ENCODE results near the gene AMIGO3.
"Not testable (repeated sequence)": the region's sequence is repeated elsewhere in the genome, so short reads cannot be mapped to it uniquely, and the experiment has no call there.

Gene AMIGO3, protein sequence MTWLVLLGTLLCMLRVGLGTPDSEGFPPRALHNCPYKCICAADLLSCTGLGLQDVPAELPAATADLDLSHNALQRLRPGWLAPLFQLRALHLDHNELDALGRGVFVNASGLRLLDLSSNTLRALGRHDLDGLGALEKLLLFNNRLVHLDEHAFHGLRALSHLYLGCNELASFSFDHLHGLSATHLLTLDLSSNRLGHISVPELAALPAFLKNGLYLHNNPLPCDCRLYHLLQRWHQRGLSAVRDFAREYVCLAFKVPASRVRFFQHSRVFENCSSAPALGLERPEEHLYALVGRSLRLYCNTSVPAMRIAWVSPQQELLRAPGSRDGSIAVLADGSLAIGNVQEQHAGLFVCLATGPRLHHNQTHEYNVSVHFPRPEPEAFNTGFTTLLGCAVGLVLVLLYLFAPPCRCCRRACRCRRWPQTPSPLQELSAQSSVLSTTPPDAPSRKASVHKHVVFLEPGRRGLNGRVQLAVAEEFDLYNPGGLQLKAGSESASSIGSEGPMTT

DNA sequence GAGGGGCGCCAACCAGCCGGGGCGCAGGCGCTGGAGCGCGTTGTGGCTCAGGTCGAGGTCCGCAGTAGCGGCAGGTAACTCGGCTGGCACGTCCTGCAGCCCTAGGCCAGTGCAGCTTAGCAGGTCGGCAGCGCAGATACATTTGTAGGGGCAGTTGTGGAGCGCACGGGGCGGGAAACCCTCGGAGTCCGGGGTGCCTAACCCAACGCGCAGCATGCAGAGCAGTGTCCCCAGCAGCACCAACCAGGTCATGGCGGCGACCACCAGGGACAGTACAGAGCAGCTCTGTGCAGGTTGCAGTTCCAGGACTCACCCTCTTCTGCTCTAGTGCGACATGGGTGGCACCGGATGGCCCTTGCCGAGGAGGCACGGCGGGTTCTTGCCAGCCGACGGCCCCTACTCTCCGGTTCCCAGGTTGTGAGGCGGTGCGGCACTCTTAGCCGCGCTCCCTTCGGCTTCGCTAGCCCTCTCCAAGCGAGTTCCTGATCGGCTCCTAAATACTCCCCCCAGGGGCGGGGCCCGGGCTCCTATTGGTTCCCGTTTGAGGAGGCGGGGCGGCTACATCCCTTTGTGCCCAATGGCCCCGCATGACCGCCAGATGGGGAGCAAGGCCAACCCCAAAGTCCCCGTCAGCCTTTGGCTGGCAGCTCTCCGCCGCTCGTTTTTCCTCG lies at the start of gene AMIGO3:
Gene AMIGO3, minus strand, starts transcription at position 471 of the 671 bp plus-strand sequence. Its CDS starts 219 bp downstream, at position 252.
- FAIRE-seq, result no peak

DNA sequence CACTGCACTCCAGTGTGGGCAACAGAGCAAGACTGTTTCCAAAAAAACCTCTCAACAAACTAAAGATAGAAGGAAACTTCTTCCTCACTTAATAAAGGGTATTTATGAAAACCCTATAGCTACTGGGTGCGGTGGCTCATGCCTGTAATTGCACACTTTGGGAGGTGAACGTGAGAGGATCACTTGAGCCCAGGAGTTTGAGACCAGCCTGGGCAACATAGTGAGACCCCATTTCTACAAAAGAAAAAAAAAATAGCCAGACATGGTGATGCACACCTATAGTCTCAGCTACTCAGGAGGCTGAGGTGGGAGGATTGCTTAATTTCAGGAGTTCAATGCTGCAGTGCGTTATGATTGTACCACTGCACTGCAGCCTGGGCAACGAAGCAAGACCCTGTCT lies 44.5 kb upstream of the AMIGO3 start:
- no peak for FAIRE-seq

DNA sequence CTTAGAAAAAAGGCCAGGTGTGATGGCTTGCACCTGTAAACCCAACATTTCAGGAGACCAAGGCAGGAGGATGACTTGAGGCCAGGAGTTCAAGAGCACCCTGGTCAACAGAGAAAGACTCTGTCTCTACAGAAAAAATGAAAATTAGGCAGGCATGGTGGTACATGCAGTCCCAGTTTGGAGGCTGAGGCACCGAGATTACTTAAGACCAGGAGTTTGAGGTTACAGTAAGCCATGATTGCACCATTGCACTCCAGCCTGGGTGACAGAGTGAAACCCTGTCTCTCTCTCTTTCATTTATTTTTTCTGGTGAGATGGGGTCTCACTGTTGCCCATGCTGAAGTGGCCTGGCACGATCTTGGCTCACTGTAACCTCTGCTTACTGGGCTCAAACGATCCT lies 42.2 kb upstream of the AMIGO3 start:
- FAIRE-seq, result no peak

DNA sequence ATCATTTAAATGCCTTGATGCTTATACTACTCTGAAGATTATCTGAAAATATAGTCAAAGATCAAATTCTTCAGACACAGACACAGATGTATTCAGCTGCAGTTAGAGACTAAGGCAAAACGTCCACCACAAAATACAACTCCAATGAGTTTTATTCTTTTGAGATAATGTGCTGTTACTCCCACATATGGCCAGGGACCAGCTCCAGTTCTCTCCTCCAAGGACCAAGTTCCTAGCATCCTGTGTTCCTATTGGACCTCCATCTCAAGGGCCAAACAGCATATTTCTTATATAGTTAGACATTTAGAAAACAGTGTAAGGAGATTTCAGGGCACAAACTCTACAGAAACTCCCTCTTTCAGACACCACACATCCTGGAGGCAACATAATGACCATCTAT lies 39.7 kb upstream of the AMIGO3 start:
- no peak for FAIRE-seq

DNA sequence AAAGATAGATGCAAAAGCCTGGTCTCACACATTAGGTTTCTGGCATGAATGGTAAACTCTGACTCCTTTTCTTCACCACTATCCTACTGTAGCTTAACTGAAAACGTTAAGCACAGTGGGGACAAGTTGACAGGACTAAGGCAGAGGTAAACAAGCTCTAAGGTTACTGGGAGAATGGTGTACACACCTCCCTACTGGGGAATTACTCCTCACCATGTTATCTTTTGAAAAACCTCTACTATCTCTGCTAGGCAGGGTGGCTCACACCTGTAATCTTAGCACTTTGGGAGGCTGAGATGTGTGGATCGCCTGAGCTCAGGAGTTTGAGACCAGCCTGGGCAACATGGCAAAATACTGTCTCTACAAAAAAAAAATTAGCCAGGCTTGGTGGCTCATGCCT lies 37.7 kb upstream of the AMIGO3 start:
- FAIRE-seq, result no peak

DNA sequence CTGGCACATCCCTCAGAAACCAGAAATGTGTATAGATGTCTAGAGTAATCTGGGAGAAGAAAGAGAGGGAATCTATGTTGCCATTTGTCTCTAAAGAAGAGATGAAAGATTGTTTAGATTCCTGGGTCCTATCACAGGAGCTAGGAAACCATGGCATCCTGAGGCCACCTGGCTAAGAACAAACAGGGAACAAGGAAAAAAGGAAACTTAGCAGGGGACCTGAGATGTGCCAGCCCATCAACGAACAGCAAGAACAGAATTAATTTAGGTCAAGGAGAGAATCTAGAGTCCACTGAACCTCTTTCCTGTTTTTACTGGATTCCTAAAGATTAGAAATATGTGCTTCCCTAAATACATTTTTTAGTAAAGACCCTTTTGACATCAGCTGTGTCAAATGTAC lies 36.6 kb upstream of the AMIGO3 start:
- no peak for FAIRE-seq

DNA sequence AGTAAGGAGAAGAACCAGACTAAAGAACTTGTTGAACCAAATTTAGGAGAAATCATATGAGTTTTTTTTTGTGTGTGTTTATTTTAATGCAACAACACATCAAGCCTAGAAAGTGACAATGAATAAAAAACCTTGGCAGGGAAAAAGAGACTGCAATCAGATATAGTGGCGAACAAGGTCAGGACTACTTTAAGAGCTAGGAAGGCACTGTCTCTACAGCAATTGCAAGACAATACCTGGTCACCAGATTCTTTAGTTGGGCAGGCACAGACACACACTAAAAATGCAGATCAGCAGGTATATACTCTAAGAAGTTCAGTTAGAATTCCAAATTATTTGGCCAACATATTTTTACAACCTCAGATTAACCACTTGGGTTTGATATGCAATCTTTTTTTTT lies 35.1 kb upstream of the AMIGO3 start:
- no peak for FAIRE-seq

DNA sequence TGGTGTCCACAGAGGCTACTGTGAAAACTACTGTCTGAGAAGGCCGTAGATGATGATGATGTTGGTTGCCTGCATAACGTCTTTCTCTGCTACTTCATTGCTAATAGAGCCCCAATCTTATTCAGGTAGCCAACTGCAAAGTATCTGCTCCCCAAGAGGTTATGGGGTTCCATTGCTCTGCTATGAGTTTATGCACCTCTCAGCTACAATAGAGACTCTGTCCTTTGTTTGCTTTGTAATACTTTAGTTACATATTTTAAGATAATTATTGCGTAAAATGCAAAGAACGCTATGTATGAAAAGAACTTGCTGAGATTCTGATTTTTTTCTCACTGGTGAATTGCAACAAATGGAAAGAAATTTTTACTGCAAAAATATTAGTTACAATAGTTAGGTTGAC lies 32.0 kb upstream of the AMIGO3 start:
- no peak for FAIRE-seq

DNA sequence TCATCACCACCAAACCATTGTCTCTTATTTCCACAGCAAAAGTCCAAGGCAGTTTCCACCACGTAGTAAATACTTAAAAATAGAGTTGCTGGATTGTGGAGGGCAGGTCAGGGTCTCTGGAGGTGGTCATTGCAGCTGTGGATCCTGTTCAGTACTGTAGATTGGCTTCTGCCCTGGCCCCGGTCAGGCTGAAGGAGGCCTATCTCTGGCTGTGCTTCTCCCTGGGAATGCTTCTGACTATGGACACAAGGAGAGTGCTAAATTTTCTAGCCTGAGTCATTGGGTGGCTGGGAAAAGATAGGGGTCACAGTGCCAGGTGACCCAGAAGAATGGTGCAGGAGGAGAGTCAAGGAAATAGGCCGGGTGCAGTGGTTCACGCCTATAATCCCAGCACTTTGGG lies 30.6 kb upstream of the AMIGO3 start:
- FAIRE-seq, result no peak

DNA sequence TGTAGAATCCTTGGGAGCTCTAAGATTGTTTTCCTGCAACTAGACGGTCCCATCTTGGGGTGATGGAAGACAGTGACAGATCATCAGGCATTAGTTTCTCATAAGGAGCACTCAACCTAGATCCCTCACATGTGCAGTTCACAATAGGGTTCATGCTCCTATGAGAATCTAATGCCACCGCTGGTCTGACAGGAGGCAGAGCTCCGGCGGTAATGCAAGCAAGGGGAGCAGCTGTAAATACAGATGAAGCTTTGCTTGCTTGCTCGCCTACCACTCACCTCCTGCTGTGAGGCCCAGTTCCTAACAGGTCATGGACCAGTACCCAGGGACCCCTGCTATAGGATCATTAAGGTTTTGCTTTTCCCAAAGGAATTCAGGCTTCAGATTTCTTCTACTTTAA lies 29.4 kb upstream of the AMIGO3 start:
- FAIRE-seq, result not testable (repeated sequence)

DNA sequence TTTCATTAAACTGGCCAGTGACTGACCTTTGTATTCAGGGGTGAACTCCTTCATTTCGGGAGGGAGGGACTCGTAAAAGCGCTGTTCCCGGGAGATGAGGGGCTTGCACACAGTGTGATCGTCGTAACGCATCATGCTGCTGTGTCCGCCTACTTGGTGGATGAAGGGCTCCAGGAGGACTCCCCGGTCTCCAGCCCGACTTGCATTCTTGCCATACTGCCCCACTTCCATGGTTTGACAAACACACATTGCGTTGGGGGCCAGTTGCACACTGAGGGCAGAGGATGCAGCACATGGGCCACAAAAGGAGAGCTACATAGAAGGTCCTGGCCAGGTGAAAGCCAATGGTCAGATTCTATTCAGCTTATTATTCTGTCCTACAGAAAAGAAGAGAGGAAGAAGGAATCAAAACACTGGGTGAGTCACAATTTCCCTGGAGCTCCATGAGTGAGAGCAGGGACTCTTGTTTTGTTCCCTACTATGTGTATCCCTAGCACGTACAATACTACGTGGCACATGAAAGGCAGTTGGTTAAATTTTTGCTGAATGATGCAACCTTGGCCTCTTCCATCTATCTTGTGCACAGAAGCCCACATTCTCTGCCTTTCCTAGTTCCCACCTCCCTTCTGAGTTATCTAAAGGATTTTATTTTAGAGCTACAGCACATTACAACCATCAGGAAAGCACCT lies 28.5 kb upstream of the AMIGO3 start:
- FAIRE-seq, result no peak

DNA sequence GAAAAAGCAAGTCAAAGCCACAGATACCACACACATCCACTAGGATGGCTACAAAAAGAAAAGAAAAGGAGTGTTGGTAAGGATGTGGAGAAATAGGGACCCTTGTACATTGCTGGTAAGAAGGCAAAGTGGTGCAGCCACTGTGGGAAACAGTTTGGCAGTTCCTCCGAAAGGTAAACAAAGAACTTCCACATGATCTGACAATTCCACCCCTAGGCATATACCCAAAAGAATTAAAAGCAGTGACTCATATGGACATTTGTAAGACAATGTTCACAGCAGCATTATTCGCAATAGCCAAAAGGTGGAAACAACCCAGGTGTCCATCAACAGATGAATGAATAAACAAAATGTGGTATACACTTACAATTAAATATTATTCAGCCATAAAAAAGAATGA lies 26.5 kb upstream of the AMIGO3 start:
- FAIRE-seq, result no peak

DNA sequence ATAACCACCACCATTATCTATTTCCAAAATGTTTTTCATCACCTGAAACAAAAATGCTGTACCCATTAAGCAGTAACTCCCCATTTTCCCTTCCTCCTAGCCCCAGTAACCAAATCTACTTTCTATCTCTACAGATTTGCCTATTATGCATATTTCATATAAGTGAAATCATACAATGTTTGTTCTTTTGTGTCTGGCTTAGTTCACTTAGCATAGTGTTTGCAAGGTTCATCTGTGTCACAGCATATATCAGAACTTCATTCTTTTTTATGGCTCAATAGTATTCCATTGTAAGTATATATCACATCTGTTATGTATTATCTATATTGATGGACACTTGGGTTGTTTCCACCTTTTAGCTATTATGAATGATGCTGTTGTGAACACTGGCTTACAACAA lies 20.9 kb upstream of the AMIGO3 start:
- FAIRE-seq, result no peak

DNA sequence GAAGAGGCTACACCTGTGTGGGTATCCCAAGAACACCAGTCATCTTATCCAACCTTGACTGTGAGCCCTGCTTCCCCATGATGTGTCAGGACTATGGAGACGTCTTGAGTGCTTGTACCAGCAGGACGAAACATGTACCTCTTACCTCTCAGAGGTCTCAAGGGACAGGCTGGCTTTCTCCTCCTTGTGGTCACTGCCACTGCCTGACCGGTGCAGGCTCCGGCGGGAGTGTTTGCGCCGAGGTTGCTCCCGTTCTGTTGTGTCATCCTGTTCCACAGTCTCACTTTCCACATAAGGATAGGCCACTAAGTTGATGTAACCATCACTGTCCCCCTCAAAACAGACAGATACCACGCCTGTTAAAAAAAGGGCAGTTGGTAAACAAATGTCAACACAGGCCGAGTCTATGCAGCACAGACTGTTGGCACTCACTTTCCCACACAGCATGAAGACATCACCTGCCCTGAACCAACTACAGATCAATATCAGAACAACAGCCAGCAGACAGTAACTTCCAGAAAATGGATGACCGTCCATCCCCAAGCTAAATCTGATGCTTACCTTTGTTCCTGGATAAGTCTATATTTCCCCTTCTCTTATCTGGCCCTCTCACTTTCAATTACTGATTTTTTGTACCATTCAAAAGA lies 18.7 kb upstream of the AMIGO3 start:
- no peak for FAIRE-seq

DNA sequence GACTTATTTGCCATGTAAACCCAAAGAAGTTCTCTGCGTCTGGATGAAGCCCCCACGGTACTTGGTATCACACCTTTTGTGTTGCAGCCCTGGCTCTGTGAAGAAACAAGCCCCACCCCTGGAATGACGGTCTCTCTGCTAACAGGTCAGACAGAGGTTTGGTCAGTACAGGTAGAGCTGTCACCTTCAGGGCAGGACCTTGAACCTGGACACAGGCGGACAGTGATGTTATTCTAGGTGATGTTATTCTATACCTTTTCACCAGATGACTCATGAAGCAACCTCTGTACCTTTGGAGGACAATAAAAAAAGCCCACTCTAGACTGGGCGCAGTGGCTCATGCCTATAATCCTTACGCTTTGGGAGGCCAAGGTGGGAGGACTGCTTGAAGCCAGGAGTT lies 15.3 kb upstream of the AMIGO3 start:
- no peak for FAIRE-seq

DNA sequence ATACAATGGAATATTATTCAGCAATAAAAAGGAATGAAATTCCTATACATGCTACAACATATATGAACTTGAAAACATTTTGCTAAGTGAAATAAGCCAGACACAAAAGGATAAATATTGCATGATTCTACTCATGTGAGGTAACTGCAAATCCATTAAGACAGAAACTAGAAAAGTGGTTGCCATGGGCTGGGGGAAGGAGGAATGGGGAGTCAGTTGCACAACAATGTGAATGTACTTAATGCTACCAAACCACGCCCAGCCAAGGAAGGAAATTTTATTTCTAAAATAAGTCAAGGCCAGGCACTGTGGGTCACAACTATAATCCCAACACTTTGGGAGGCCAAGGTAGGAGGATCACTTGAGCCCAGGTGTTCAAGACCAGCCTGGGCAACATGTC lies 14.1 kb upstream of the AMIGO3 start:
- no peak for FAIRE-seq

DNA sequence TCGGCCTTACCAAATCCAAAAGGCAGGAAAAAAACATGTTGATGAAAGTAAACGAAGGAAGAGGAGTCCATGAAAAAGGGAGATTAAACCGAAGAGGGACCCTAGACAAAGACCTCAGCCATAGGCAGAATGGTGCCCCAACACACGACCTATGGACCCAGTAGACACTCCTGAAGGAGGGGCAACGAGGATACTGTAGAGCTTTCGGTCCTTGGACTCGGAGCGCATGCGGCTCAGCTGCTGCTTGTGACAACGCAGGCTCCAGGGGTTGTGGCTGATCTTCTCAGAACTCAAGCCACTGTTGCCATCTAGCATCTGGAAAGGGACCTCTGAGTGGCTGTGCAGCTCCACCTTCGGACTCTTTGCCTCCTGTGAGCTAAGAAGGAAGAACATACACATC lies 13.1 kb upstream of the AMIGO3 start:
- no peak for FAIRE-seq

DNA sequence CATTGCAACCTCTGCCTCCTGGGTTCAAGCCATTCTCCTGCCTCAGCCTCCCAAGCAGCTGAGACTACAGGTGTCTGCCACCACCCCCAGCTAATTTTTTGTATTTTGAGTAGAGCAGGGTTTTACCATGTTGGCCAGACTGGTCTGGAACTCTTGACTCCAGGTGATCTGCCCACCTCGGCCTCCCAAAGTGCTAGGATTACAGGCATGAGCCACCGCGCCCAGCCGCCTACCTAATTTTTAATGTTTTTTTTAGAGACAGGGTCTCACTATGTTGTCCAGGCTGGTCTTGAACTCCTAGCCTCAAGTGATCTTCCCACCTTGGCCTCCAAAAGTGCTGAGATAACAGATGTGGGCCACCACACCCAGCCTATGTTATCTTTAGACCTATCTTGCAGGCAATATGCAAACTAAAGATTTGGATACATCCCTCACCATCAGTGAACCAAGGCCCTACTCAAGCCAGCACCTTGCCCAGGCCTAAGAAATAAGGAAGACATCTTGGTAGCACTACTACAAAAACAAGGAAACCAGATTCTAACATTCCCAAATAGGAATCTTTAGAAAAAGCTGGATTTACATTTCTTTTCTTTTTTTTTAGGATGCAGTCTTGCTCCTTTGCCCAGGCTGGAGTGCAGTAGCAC lies 10.6 kb upstream of the AMIGO3 start:
- no peak for FAIRE-seq

DNA sequence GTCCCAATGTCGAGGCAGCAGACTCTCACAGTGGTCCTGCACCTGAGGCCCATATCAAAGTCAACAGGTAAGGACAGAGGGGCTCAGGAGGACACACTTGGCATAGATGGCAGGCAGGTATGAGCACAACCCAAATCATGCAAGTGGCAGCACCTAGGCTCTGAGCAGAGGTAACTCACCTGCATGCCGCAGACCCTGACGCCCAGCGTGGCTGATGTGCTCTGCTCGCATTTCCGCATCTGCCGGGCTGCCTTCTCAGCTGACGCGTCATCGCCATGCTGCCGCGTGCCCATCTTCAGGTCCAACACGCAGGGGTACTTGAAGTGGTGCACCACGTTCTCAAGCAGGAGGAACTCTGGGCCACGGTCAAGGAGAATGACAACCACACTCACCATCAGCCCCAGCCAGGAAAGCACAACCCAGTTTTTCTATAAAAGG lies 8.5 kb upstream of the AMIGO3 start:
- no peak for FAIRE-seq

DNA sequence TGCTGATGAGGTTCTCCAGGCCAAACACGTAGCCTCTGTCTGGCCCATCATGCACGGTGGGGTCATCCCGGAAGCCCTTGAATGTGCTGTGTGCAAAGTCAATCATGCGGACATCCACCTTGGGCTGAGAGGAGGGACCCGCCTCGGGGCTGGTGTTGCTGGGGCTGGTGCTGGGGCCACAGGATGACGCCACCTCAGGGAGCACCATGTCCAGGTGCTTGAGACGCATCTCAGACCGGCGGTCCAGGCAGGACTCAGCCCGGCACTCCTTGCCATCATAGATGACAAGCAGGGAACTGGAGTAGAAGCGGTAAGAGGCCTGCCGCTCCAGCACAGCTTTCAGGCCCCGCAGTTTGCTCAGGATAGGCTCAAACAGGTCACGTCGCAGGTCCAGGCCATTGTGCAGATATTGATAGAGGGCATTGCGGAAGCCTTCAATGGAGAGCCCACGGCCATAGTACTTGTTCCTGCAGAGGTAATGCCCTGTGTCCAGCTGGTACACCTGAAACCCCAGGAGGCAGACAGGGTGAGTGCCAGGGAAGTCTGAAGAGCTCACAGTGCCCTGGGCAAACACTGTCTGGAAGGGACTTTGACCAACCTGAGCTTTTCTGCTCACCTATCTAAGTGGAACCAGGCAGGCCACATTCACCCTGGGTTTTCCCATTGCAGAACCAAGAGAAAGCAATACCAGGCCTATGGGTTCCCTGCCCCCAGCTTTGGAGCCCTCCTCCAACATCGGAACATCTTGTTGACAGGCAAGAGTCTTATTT lies 7.9 kb upstream of the AMIGO3 start:
- no peak for FAIRE-seq

DNA sequence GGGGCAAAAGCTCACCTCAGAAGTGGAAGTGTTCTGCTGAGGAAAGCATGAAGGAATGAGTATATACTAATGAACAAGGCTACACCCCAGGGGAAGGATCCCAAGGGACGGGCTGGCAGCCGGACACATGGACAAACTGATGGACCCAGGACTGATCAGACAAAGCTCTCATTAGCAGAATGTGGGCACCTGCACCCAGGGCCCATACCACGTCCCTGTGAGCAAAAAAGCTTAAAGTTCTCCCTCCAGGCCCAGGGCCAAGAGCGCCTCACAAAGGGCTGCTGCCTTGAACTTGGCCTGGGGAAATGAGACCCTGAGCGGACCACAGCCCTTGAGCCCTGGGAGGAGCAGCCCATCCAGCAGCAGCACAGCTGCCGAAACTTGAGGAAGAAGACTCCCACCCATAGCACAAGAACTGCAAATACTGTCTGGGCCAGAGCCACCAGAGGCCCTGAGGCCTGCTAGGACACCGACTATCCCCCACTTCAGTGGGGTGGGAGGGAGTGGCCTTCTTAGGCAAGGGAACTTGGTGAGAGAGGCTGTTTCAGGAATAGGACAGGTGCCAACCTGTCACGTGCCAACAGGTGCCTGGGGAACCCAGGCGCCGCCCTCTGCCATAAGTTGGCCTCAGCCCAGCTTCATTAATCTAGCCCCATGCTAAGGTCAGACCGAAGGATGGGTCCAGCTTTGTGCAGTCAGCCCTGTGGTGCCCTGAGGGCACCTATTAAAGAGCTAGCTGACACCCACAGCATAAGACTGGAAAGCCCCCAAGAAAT lies 6.6 kb upstream of the AMIGO3 start:
- no peak for FAIRE-seq
